K562 (cell line): ENCODE measurements around the gene PPP1R37. TPM values are rescaled to one million over a fixed set of nuclear protein-coding genes. Genes with fewer than 3 reads are reported as not detected.
A peak's percentile ranks its signal among the peaks of the same experiment; 100 is the strongest.

ENCODE experiments used
- E2F1 ChIP-seq: sonication (generic); formaldehyde crosslinking; IDR thresholded peaks from 2 replicates; pipeline ENCODE4 v1.8.1; 2023; ENCODE audit warnings: mild to moderate bottlenecking, missing genetic modification reagents, moderate library complexity
- HBP1 ChIP-seq: fragments of 450-650 bp; formaldehyde crosslinking; IDR thresholded peaks from 2 replicates; pipeline ENCODE4 v1.4.0; 2022; ENCODE audit warnings: missing genetic modification characterization
- HDGF ChIP-seq: fragments of 450-650 bp; IDR thresholded peaks from 2 replicates; pipeline ENCODE4 v1.6.1; 2016
- MIER1 ChIP-seq: fragments of 450-650 bp; IDR thresholded peaks from 2 replicates; pipeline ENCODE4 v1.6.1; 2016; ENCODE audit warnings: antibody characterized with exemption, mild to moderate bottlenecking, low read depth
- MNT ChIP-seq, 2 experiments: fragments of 450-650 bp; conservative IDR thresholded peaks; 2 replicates each; pipeline ENCODE4 v1.6.1; 2017; ENCODE audit warnings: mild to moderate bottlenecking in 2 of 2, moderate library complexity in 2 of 2
- MTA3 ChIP-seq: fragments of 450-650 bp; formaldehyde crosslinking; IDR thresholded peaks from 2 replicates; pipeline ENCODE4 v1.6.1; 2017; ENCODE audit warnings: mild to moderate bottlenecking, borderline replicate concordance
- SMARCE1 ChIP-seq: fragments of 450-650 bp; IDR thresholded peaks from 2 replicates; pipeline ENCODE4 v1.7.1; 2016; ENCODE audit warnings: mild to moderate bottlenecking
- SP2 ChIP-seq: IDR thresholded peaks from 2 replicates; pipeline ENCODE4 v1.6.1; 2011; ENCODE audit warnings: mild to moderate bottlenecking, low read depth, low read length, moderate library complexity; ENCODE audit not compliant: poor library complexity, severe bottlenecking; ENCODE audit errors: extremely low read depth
- ZBTB7A ChIP-seq: IDR thresholded peaks from 2 replicates; pipeline ENCODE4 v1.6.1; 2011; ENCODE audit warnings: low read depth, mild to moderate bottlenecking, low read length, moderate library complexity, borderline replicate concordance; ENCODE audit not compliant: control insufficient read depth
- ZHX1 ChIP-seq: fragments of 150-350 bp; conservative IDR thresholded peaks from 2 replicates; pipeline ENCODE4 v1.6.1; 2014; ENCODE audit warnings: low read length
- polyA plus RNA-seq, 8 experiments: library from polyadenylated mRNA; depleted of rRNA in 4 of 8; stranded (reverse) in 5 of 8; unstranded in 3 of 8; fragments of >200 nt; fragmentation: Nextera tagmentation in 2 of 8; fragmentation: Illumina TruSeq in 1 of 8; extraction: Ambion mirVana in 2 of 8; extraction: Trizol in 1 of 8; gene quantifications; 2 replicates each; pipeline versions ENCODE4 v1.2.1 to v1.2.3, GENCODE V29; 2011 to 2014; ENCODE audit warnings: inconsistent platforms in 1 of 8, missing spikeins in 1 of 8
- total RNA-seq, 7 experiments: library from RNA; depleted of rRNA in 6 of 7; stranded (reverse); fragments of >200 nt in 6 of 7; fragmentation: Illumina TruSeq in 2 of 7; extraction: Trizol in 2 of 7; gene quantifications; 2 replicates each; pipeline versions ENCODE4 v1.2.1 to v1.2.3, GENCODE V29; 2011 to 2021; ENCODE audit warnings: low replicate concordance in 1 of 7
- TF ChIP-seq, protein P1 (sequence below): fragments of 450-650 bp; IDR thresholded peaks from 2 replicates; pipeline ENCODE4 v1.6.1; 2016
- TF ChIP-seq, protein P2 (sequence below): fragments of 200-800 bp; sonication (Bioruptor generic); IDR thresholded peaks from 2 replicates; pipeline ENCODE4 v1.6.1; 2017; ENCODE audit warnings: missing genetic modification characterization, missing compliant biosample characterization

PPP1R37 gene
- total and polyA plus RNA-seq, 9 of the 15 experiments (the other 6 are each of a cell fraction or from before 2014, with no cell fraction given), result 0.04 to 20.3 (median 7.3) TPM

DNA sequence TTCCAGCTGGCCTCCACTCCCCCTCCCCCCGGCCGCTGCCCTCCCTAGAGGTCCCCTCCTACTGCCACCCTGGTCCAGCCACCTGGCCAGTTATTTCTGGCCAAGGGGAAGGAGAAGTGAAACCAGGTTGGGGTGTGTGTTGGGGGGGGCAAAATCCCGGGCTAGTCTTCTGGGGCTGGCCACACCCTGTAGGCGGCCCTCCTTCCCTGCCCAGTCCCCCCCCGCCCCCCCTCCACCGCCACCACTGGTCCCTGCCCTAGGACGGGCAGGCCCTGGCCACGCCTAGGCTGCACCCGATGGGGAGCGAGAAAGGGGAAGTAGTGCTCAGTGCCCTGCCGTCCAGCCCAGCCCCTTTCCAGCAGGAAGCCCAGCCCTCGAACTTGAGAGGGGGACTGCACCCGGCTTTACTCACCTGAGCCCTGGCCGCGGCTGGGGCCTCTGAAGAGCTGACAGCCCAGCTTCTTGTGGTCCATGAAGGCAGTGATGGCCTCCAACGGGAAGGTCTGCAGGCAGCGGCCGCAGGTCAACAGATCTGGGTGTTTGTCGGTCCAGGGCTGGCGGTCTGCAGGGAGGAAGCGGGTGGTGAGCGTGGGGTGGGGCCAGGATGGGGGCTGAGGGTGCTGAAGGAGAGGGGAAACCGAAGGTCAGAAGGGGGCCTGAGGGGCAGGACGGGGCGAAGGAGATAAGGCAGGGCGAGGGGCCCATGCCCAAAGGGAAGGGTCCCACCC is 17.5 kb upstream of the PPP1R37 start (continued):
- TF ChIP-seq ZHX1 (no peak), MNT (conservative IDR thresholded peaks at IDR 0.05) (peak; percentile 46 to 59; a peak in 2 of 4 replicates), HBP1 (CRISPR knock-in tag) (no peak), E2F1 (CRISPR knock-in tag) (peak; percentile 9; the same call in 1 of the 2 replicates), ZBTB7A (peak; percentile 43; the same call in 1 of the 2 replicates), HDGF (peak; percentile 87; the same call in 1 of the 2 replicates), SP2 (no peak), SMARCE1 (0 out of 2 replicates have a peak, but pooled peaks have one; percentile 28), MIER1 (0 out of 2 replicates have a peak, but pooled peaks have one; percentile 53), MTA3 (no peak)
- TF ChIP-seq, protein P1, sequence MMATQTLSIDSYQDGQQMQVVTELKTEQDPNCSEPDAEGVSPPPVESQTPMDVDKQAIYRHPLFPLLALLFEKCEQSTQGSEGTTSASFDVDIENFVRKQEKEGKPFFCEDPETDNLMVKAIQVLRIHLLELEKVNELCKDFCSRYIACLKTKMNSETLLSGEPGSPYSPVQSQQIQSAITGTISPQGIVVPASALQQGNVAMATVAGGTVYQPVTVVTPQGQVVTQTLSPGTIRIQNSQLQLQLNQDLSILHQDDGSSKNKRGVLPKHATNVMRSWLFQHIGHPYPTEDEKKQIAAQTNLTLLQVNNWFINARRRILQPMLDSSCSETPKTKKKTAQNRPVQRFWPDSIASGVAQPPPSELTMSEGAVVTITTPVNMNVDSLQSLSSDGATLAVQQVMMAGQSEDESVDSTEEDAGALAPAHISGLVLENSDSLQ, result peak; percentile 22; the same call in 1 of the 2 replicates
- TF ChIP-seq, protein P2, sequence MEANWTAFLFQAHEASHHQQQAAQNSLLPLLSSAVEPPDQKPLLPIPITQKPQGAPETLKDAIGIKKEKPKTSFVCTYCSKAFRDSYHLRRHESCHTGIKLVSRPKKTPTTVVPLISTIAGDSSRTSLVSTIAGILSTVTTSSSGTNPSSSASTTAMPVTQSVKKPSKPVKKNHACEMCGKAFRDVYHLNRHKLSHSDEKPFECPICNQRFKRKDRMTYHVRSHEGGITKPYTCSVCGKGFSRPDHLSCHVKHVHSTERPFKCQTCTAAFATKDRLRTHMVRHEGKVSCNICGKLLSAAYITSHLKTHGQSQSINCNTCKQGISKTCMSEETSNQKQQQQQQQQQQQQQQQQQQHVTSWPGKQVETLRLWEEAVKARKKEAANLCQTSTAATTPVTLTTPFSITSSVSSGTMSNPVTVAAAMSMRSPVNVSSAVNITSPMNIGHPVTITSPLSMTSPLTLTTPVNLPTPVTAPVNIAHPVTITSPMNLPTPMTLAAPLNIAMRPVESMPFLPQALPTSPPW (CRISPR knock-in tag), result peak; percentile 99
